OCI-LY3 (cell line): Measurements from ENCODE around the gene PLA2G4C.

Experiments used
- EZH2phosphoT487 ChIP-seq: fragments of 200-600 bp; shearing (Covaris generic); IDR thresholded peaks from 2 replicates; pipeline ENCODE4 v1.6.1; 2018; ENCODE audit warnings: antibody characterized with exemption, mixed run types, low read depth
- TF ChIP-seq, protein P1 (sequence below): fragments of 200-600, 300-600 bp; sonication (generic); IDR thresholded peaks from 2 replicates; pipeline ENCODE4 v1.5.1; 2014; ENCODE audit warnings: antibody characterized with exemption, low read length, low read depth

DNA sequence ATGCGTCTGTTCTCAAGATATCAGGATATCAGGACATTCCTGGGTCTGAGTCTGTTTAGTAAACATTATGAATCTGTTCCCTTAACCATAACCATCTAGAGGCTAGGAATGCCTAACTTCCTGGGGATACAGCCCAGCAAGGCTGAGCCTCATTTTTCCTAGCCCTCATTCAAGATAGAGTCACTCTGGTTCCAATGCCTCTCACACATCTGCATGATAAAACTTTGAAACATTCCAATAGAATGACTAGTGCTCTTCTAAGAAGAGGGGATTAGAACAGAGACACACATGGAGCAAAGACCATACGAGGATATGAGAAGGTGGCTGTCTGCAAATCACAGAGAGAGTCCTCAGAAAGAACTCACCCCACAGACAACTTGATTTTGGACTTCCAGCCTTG, 46.1 kb downstream of the PLA2G4C start:
- TF ChIP-seq, protein P1, sequence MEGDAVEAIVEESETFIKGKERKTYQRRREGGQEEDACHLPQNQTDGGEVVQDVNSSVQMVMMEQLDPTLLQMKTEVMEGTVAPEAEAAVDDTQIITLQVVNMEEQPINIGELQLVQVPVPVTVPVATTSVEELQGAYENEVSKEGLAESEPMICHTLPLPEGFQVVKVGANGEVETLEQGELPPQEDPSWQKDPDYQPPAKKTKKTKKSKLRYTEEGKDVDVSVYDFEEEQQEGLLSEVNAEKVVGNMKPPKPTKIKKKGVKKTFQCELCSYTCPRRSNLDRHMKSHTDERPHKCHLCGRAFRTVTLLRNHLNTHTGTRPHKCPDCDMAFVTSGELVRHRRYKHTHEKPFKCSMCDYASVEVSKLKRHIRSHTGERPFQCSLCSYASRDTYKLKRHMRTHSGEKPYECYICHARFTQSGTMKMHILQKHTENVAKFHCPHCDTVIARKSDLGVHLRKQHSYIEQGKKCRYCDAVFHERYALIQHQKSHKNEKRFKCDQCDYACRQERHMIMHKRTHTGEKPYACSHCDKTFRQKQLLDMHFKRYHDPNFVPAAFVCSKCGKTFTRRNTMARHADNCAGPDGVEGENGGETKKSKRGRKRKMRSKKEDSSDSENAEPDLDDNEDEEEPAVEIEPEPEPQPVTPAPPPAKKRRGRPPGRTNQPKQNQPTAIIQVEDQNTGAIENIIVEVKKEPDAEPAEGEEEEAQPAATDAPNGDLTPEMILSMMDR, result no peak
- TF ChIP-seq EZH2phosphoT487, result no peak
